Measurements from ENCODE around the gene POC1B. TPM values are rescaled to one million over a fixed set of nuclear protein-coding genes. Genes with fewer than 3 reads are reported as not detected.

Gene POC1B
- total and polyA plus RNA-seq, 2 donors (not counting 3 experiments of a cell fraction or from before 2014, with no cell fraction given) = 7.1 to 18.2 TPM

DNA sequence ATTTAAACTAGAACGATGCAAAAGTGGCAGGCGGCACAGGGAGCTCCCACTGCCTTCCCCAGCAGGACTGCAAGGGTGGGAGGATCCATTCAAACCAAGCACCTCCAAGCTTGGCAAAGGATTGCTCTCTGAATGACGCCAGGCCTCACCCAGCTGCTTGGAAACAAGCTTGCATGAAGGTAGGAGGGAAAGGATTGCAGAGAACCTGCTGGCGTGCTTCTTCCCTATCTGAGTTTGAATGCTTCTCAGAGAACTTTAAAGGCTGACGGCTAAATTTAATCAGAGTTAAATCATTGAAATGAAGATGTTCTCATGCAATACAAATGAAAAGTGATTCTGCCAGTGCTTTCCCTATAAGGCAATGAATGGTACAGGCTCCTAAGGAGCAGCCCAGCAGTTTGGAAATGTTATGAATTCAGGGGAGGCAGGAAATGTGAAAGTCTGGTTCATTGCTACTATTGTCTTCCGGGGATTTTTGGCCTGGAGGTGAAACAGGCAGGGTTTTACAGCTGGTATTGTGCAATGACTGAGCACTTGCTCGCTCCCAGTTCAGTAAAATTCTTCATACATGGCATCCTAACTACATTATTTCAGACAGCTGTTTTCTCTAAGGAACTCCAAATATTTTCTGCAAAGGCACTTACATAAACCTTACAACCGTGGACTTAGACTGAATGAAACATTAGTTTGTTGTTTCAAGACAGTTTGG, 141.6 kb downstream of the POC1B start:
- Histone ChIP-seq H3K27me3 (ENCODE audit: control insufficient read depth in 2 of 2, insufficient read depth in 2 of 2, low read length in 2 of 2) (no peaks in the 10 kb centered on the region), H3K79me2 (ENCODE audit: control insufficient read depth, insufficient read depth, low read length) (no peaks in the 10 kb centered on the region), H3K36me3 (ENCODE audit: control insufficient read depth in 2 of 2, extremely low read depth in 1 of 2, insufficient read depth in 2 of 2, low read length in 2 of 2) (no peaks in the 10 kb centered on the region), H4K20me1 (replicated peaks; ENCODE audit: control insufficient read depth, extremely low read depth, insufficient read depth, low read length) (no peaks in the 10 kb centered on the region), H3K4me3 (replicated peaks in 1 of 3; ENCODE audit: insufficient read depth in 1 of 3, low read depth in 1 of 3, low read length in 3 of 3) (no peak overlapping the region), H2AFZ (ENCODE audit: low read depth, low read length) (no peak overlapping the region), H3K4me1 (ENCODE audit: control insufficient read depth, extremely low read depth, insufficient read depth, low read length) (peaks cover 16% of the 10 kb centered on the region), H3K9me1 (replicated peaks; ENCODE audit: control insufficient read depth, extremely low read depth, insufficient read depth, low read length) (no peaks in the 10 kb centered on the region), H3K4me2 (ENCODE audit: insufficient read depth, low read length) (peak overlapping the region; percentile 1), H3K27ac (ENCODE audit: insufficient read depth, low read depth, low read length) (no peak overlapping the region), H3K9me3 (replicated peaks; ENCODE audit: control insufficient read depth, insufficient read depth, low read length) (no peaks in the 10 kb centered on the region), H3K9ac (replicated peaks; ENCODE audit: extremely low read depth, insufficient read depth, low read length) (no peak overlapping the region)
- CTCF ChIA-PET = interaction anchor here (1.2 to 1.5 kb wide), 3 partner anchors 12 to 73 kb away, joined by 3 to 4 read pairs (median 4); no protein-coding TSS in a partner anchor
- DNase-seq (ENCODE audit: low read depth, low spot score) = peak; percentile 55
- no TSS peak for BruUV-seq (replicated peaks)
- dilution Hi-C loops (cut with MboI; ENCODE audit: extremely low pct_ligation_motif_present, low sequenced_read_pairs) (no loop called here), intact Hi-C loops (cut with micrococcal nuclease) (loop anchor here (1.0 kb wide), 1 partner anchor 8 kb away; no protein-coding TSS in a partner anchor)
- peak; percentile 59 for FAIRE-seq
- TF ChIP-seq, protein P1, sequence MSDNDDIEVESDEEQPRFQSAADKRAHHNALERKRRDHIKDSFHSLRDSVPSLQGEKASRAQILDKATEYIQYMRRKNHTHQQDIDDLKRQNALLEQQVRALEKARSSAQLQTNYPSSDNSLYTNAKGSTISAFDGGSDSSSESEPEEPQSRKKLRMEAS (IDR thresholded peaks at IDR 0.05; ENCODE audit: insufficient read depth, insufficient read length) = no peak
- TF ChIP-seq POLR2A (IDR thresholded peaks at IDR 0.05; ENCODE audit: low read depth, low read length) (no peak), MYC (IDR thresholded peaks at IDR 0.05; ENCODE audit: low read depth, low read length) (no peak)
- POLR2A ChIA-PET = interaction anchor here (0.6 kb wide), 1 partner anchor 75 kb away, joined by 3 read pairs; no protein-coding TSS in a partner anchor

DNA sequence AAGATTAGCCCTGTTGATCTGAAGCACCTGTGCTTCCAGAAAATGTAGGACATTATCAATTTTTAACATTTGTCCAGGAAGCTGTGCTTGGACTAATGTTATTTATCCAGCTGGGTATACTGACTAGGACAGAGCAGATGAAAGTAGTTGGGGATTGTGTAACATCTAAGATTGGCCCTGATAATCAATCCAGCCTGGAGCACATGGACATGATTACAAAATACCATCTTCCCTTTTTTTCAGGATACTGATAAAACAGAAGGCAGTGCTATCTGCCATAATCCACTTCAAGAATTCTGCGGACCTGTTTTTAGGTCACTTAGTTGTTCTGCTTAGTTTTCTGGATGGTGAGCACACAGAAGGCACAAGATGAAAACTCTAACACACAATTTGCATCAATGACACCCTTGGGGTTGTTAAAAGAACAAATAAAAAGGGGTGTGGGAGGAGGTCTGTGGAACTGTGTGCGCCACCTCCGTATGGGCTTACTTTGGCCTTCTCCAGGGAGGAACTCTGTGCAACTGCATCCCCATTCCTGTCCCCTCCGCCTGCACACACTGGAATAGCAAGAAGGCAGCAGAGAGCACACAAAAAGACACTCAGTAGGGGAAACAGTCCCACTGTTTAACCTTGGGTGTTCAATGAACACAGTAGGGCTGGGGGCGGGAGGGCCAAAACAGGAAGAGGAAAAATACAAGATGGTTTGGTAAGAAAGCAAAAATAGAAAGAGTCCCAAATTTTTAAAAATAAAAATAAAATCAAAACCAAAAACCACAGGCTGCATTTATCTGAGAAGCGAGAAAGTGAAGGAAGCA, 142.4 kb downstream of the POC1B start:
- CTCF ChIA-PET = interaction anchor here (1.2 to 1.8 kb wide), 5 partner anchors 12 to 74 kb away, joined by 3 to 4 read pairs (median 4); no protein-coding TSS in a partner anchor
- H2AFZ ChIP-seq (ENCODE audit: low read depth, low read length) = no peak overlapping the region
- no peak overlapping the region for H3K27ac ChIP-seq (ENCODE audit: insufficient read depth, low read depth, low read length)

More for the DNA sequence above, 142.4 kb downstream of the POC1B start:
- H3K4me1 ChIP-seq (ENCODE audit: control insufficient read depth, extremely low read depth, insufficient read depth, low read length) = peaks cover 15% of the 10 kb centered on the region
- no TSS peak for BruUV-seq (replicated peaks)
- POLR2A ChIA-PET = no interaction called here
- H3K27me3 ChIP-seq (ENCODE audit: control insufficient read depth in 2 of 2, insufficient read depth in 2 of 2, low read length in 2 of 2) = no peaks in the 10 kb centered on the region
- H3K4me3 ChIP-seq (replicated peaks in 1 of 3; ENCODE audit: insufficient read depth in 1 of 3, low read depth in 1 of 3, low read length in 3 of 3) = no peak overlapping the region
- H3K9ac ChIP-seq (replicated peaks; ENCODE audit: extremely low read depth, insufficient read depth, low read length) = no peak overlapping the region
- no peak for TF ChIP-seq EZH2 (IDR thresholded peaks at IDR 0.05; ENCODE audit: borderline replicate concordance, low read depth, low read length, severe bottlenecking)
- TF ChIP-seq GATA2 (IDR thresholded peaks at IDR 0.05; ENCODE audit: insufficient read depth, insufficient read length, low read depth, low read length) = no peak
- no peak for TF ChIP-seq MYC (IDR thresholded peaks at IDR 0.05; ENCODE audit: low read depth, low read length)
- TF ChIP-seq FOS (IDR thresholded peaks at IDR 0.05; ENCODE audit: borderline replicate concordance, insufficient read depth, low read length) = no peak
- TF ChIP-seq POLR2AphosphoS5 (IDR thresholded peaks at IDR 0.05; ENCODE audit: insufficient read depth, low read depth, low read length) = no peak
- TF ChIP-seq, protein P1 (IDR thresholded peaks at IDR 0.05; ENCODE audit: insufficient read depth, insufficient read length) = no peak
- TF ChIP-seq, protein P2, sequence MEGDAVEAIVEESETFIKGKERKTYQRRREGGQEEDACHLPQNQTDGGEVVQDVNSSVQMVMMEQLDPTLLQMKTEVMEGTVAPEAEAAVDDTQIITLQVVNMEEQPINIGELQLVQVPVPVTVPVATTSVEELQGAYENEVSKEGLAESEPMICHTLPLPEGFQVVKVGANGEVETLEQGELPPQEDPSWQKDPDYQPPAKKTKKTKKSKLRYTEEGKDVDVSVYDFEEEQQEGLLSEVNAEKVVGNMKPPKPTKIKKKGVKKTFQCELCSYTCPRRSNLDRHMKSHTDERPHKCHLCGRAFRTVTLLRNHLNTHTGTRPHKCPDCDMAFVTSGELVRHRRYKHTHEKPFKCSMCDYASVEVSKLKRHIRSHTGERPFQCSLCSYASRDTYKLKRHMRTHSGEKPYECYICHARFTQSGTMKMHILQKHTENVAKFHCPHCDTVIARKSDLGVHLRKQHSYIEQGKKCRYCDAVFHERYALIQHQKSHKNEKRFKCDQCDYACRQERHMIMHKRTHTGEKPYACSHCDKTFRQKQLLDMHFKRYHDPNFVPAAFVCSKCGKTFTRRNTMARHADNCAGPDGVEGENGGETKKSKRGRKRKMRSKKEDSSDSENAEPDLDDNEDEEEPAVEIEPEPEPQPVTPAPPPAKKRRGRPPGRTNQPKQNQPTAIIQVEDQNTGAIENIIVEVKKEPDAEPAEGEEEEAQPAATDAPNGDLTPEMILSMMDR (IDR thresholded peaks at IDR 0.05; ENCODE audit: extremely low read depth in 1 of 2, insufficient read depth in 1 of 2, low read depth in 1 of 2, low read length in 2 of 2) = no peak
- TF ChIP-seq JUN (IDR thresholded peaks at IDR 0.05; ENCODE audit: borderline replicate concordance, insufficient read depth, insufficient read length, low read depth) = no peak
- no peak for TF ChIP-seq POLR2A (IDR thresholded peaks at IDR 0.05; ENCODE audit: low read depth, low read length)
- H3K79me2 ChIP-seq (ENCODE audit: control insufficient read depth, insufficient read depth, low read length) = no peaks in the 10 kb centered on the region
- DNase-seq (ENCODE audit: low read depth, low spot score) (peak; percentile 40), FAIRE-seq (no peak)
- H3K9me3 ChIP-seq (replicated peaks; ENCODE audit: control insufficient read depth, insufficient read depth, low read length) = no peaks in the 10 kb centered on the region
- intact Hi-C loops (cut with micrococcal nuclease) (loop anchor here (1.0 kb wide), 1 partner anchor 7 kb away; no protein-coding TSS in a partner anchor), dilution Hi-C loops (cut with MboI; ENCODE audit: extremely low pct_ligation_motif_present, low sequenced_read_pairs) (no loop called here)
- no peaks in the 10 kb centered on the region for H3K36me3 ChIP-seq (ENCODE audit: control insufficient read depth in 2 of 2, extremely low read depth in 1 of 2, insufficient read depth in 2 of 2, low read length in 2 of 2)
- no peaks in the 10 kb centered on the region for H3K9me1 ChIP-seq (replicated peaks; ENCODE audit: control insufficient read depth, extremely low read depth, insufficient read depth, low read length)
- H4K20me1 ChIP-seq (replicated peaks; ENCODE audit: control insufficient read depth, extremely low read depth, insufficient read depth, low read length) = no peaks in the 10 kb centered on the region
- no peak overlapping the region for H3K4me2 ChIP-seq (ENCODE audit: insufficient read depth, low read length)

Data from endothelial cell of umbilical vein (primary cell).